Measurements from ENCODE around the gene VRK2. TPM values are rescaled to one million over a fixed set of nuclear protein-coding genes. Genes with fewer than 3 reads are reported as not detected.

The VRK2 gene
- total RNA-seq (11.8 and 13.4 TPM in 2 replicates), polyA plus RNA-seq (18.1 and 27.2 TPM in 2 replicates)

DNA sequence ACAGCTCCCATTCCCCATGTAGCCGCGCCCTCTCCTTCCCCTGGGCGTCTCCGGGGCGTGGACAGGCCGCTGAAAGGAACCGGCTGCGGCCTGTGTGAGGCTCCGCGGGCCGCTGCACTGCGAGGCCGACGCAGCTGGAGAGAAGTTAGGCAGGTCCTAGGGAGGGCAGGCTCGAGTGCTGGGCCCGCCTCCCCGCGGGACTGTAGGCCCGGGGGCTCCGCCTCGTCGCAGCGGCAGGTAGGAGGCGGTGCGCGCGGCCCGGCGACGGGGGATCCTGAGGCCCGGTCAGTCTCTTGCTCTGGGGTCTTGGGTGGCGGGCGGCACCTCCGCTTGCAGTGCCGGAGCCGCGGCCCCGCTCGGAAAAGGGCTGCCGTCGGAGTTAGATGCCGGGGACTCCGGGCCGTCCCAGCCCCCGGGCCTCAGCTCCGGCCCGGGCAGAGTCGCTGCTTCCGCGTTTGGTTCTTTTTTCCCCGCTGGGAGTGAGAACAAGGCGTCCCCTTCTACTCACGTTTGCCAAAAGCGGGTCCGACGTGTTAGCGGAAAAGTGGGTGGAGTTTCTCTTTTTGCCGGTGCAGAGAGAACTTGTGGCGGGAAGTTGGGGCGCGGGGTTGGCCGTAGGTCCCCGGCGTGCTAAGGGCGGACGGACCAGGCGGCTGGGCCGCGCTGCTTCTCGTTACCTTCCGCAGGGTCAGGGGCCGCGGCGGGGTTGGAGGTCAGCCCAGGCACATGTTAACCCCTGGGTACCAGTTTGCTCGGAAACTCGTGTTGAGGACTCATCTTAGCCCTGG lies at the start of gene VRK2:
VRK2 (plus strand) TSS at position 222 of the 788 bp plus-strand sequence. CDS start 2,026 bp downstream, outside the sequence.
- peak; percentile 93 to 97 for DNase-seq (ENCODE audit: low read depth in 1 of 2, low spot score in 1 of 2)
- Histone ChIP-seq H3K9me3 (ENCODE audit: low read depth) (no peaks in the 10 kb centered on the region), H3K36me3 (no peaks in the 10 kb centered on the region), H3K4me1 (ENCODE audit: low read depth) (peaks cover 8% of the 10 kb centered on the region), H3K27ac (peak within 1 kb of the TSS; percentile 75), H3K27me3 (no peaks in the 10 kb centered on the region), H3K4me3 (peak within 1 kb of the TSS; percentile 34)
- TF ChIP-seq, protein P1, sequence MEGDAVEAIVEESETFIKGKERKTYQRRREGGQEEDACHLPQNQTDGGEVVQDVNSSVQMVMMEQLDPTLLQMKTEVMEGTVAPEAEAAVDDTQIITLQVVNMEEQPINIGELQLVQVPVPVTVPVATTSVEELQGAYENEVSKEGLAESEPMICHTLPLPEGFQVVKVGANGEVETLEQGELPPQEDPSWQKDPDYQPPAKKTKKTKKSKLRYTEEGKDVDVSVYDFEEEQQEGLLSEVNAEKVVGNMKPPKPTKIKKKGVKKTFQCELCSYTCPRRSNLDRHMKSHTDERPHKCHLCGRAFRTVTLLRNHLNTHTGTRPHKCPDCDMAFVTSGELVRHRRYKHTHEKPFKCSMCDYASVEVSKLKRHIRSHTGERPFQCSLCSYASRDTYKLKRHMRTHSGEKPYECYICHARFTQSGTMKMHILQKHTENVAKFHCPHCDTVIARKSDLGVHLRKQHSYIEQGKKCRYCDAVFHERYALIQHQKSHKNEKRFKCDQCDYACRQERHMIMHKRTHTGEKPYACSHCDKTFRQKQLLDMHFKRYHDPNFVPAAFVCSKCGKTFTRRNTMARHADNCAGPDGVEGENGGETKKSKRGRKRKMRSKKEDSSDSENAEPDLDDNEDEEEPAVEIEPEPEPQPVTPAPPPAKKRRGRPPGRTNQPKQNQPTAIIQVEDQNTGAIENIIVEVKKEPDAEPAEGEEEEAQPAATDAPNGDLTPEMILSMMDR (IDR thresholded peaks at IDR 0.05; ENCODE audit: low read depth, low read length): no peak

DNA sequence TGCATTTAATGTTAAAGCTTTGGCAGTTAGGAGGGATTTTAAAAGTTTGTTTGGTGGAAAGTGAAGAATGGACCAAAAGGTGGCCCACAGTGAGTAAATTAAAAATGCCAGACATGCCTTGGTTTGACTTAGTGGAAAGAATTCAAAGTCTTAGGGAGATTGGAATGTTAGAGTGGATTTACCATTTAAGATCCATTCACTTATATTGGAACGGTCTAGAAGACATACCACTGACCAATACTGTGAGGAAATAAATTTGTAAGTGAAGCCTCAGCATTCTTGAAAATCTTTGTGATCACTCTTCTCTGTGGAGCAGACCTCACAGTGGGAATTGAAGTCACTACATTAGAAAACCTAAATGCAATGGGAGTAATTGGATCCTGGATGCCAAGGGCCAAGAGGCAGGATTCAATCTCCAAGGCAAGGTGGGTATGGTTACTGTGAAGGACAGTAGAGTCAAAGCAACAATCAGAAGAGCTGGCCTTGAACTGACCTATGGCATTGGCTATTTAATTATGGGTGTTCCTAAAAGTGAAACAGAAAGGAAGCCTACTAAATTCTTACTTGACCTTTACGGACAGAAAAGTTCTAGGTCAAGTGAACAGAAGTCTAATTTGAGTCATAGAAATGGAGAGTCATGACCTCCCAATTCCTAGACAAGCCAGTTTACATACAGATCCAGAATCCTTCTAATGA lies 40.2 kb upstream of the VRK2 start:
- TF ChIP-seq, protein P1 (IDR thresholded peaks at IDR 0.05; ENCODE audit: low read depth, low read length): no peak
- DNase-seq (ENCODE audit: low read depth in 1 of 2, low spot score in 1 of 2): no peak
- no peaks in the 10 kb centered on the region for H3K27me3 ChIP-seq
- H3K9me3 ChIP-seq (ENCODE audit: low read depth): no peaks in the 10 kb centered on the region
- H3K4me1 ChIP-seq (ENCODE audit: low read depth): no peaks in the 10 kb centered on the region
- H3K4me3 ChIP-seq: no peak overlapping the region
- H3K27ac ChIP-seq: no peak overlapping the region
- H3K36me3 ChIP-seq: no peaks in the 10 kb centered on the region

DNA sequence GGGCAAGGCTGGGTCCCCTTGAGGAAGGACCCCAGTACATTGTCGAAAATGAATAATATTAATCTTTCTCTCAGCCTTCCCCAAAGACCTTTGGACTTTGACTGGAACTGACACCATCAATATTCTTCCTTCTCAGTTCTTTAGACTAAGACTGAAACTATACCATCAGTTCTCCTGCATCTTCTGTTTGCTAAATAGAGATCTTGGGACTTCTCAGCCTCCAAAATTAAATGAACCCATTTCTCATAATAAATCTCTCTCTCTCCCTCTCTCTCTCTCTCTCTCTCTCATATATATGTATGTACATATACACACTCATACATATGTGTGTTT lies 39.7 kb upstream of the VRK2 start:
- TF ChIP-seq, protein P1 (IDR thresholded peaks at IDR 0.05; ENCODE audit: low read depth, low read length): no peak
- Histone ChIP-seq H3K4me1 (ENCODE audit: low read depth) (no peaks in the 10 kb centered on the region), H3K27me3 (no peaks in the 10 kb centered on the region), H3K4me3 (no peak overlapping the region), H3K36me3 (no peaks in the 10 kb centered on the region), H3K27ac (no peak overlapping the region), H3K9me3 (ENCODE audit: low read depth) (no peaks in the 10 kb centered on the region)
- no peak for DNase-seq (ENCODE audit: low read depth in 1 of 2, low spot score in 1 of 2)

DNA sequence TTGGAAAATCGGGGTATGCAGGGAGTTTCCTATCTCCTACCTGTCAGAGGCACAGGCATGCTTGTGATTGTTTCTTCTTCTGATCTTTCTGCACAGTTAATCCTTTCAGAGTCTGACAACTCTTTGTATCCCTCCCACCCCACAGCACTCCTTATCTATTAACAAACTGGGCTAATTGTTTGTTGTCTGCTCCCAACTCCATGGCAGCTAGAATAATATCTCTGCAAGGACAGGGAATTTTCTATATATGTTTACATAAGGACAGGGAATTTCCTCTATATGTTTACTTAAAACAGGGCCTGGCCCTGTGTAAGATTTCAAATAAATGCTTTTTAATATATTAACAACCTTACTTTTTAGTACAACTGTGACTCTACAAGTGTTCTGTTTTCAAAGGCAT lies 36.0 kb upstream of the VRK2 start:
- Histone ChIP-seq H3K27me3 (no peaks in the 10 kb centered on the region), H3K4me3 (no peak overlapping the region), H3K9me3 (ENCODE audit: low read depth) (no peaks in the 10 kb centered on the region), H3K4me1 (ENCODE audit: low read depth) (no peaks in the 10 kb centered on the region), H3K27ac (no peak overlapping the region), H3K36me3 (no peaks in the 10 kb centered on the region)
- no peak for DNase-seq (ENCODE audit: low read depth in 1 of 2, low spot score in 1 of 2)
- TF ChIP-seq, protein P1 (IDR thresholded peaks at IDR 0.05; ENCODE audit: low read depth, low read length): no peak

DNA sequence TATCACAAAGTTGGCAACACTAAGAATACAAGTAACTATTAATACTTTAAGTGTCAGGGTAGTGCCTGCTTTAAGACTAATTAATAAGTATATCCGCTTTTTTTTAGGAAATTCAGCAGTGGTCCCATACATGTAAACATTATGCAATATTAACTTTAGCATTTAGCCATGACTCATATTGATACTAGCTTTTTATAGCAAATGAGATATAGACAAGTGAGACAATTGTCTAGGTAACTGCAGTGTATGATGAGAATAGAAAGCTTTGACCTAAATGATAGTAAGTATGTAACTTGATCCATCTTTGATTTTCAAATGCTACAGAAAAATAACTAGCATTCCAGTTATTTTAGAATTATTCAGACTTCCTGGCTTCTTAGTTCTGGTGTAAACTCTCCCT lies 27.4 kb upstream of the VRK2 start:
- Histone ChIP-seq H3K4me3 (no peak overlapping the region), H3K27ac (no peak overlapping the region), H3K27me3 (no peaks in the 10 kb centered on the region), H3K9me3 (ENCODE audit: low read depth) (no peaks in the 10 kb centered on the region), H3K36me3 (no peaks in the 10 kb centered on the region), H3K4me1 (ENCODE audit: low read depth) (no peaks in the 10 kb centered on the region)
- TF ChIP-seq, protein P1 (IDR thresholded peaks at IDR 0.05; ENCODE audit: low read depth, low read length): no peak
- no peak for DNase-seq (ENCODE audit: low read depth in 1 of 2, low spot score in 1 of 2)
